ENCODE data around the gene CHST6. TPM values are rescaled to one million over a fixed set of nuclear protein-coding genes. Genes with fewer than 3 reads are reported as not detected.

The CHST6 gene
- total and polyA plus RNA-seq, 9 of the 15 experiments (the other 6 are each of a cell fraction or from before 2014, with no cell fraction given) = 0.01 to 0.05 (median 0.02) TPM; not detected in 6

DNA sequence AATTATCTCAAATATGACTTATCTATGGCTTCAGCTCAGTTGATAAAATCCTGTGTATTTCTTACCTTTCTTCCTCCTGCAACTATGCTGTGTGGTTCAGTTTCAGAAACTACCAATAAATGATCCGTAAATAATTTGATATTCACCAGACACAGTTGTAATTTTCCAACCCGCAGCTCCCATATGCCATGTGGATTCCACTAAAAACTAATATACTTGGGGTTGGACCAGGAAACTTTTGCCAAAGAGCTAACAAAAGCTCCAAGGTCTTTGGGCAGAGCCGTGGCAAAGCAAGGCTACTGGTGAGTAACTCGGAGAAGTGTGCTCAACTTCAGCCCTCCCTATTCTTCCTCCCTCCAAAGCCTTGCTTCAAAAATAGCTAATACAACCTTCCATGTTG, 2.3 kb upstream of the CHST6 start:
- no peaks in the 10 kb centered on the region for H3K9me1 ChIP-seq (ENCODE audit: control insufficient read depth, insufficient read depth, low read length)
- in situ Hi-C loops (cut with MboI) (no loop called here), intact Hi-C loops (cut with micrococcal nuclease) (no loop called here)
- no TSS peak for BruUV-seq (replicated peaks)
- H3K4me1 ChIP-seq (replicated peaks in 1 of 2; ENCODE audit: control insufficient read depth in 2 of 2, insufficient read depth in 2 of 2, low read length in 2 of 2) = peaks cover 0 to 13% of the 10 kb centered on the region in 2 experiments; a peak in 2 of 5 replicates
- WGBS (ENCODE audit: insufficient coverage, low coverage, missing lambda C conversion rate) = 4% methylated on average over 4 of the region's 4 CpGs
- POLR2A ChIA-PET = interaction anchor here (1.3 kb wide), 1 partner anchor 64 kb away, joined by 3 read pairs; the partner anchor contains the start of gene CFDP1
- CTCF ChIA-PET (ENCODE audit: low intra/inter-chr PET ratio) = no interaction called here
- ATAC-seq (no peak), DNase-seq (ENCODE audit: extremely low read depth in 1 of 4, low spot score in 3 of 4) (no peak), FAIRE-seq (no peak)
- H3K79me2 ChIP-seq (ENCODE audit: control insufficient read depth, insufficient read depth, low read length) = no peaks in the 10 kb centered on the region
- no peak overlapping the region for H3K9ac ChIP-seq (ENCODE audit: insufficient read depth in 1 of 2, low read depth in 2 of 2, low read length in 2 of 2)
- no peak overlapping the region for H3K4me2 ChIP-seq (ENCODE audit: insufficient read depth, low read length)
- H4K20me1 ChIP-seq (replicated peaks; ENCODE audit: control insufficient read depth, insufficient read depth, low read length) = no peaks in the 10 kb centered on the region
- H3K27ac ChIP-seq (ENCODE audit: extremely low read depth, low read depth, low read length) = no peak overlapping the region
- no peaks in the 10 kb centered on the region for H3K36me3 ChIP-seq (ENCODE audit: control insufficient read depth, insufficient read depth, low read length)
- H3K4me3 ChIP-seq = no peak overlapping the region
- TF ChIP-seq RBM17 (IDR thresholded peaks at IDR 0.05; ENCODE audit: borderline replicate concordance, low read depth, low read length) = no peak
- TF ChIP-seq VEZF1 (CRISPR knock-in tag; IDR thresholded peaks at IDR 0.05) = no peak
- TF ChIP-seq ZZZ3 (IDR thresholded peaks at IDR 0.05) = no peak
- H3K9me3 ChIP-seq (replicated peaks; ENCODE audit: control insufficient read depth, insufficient read depth, low read depth, low read length) = no peaks in the 10 kb centered on the region
- no peak overlapping the region for H2AFZ ChIP-seq (ENCODE audit: low read depth, low read length)
- peaks cover 14 to 33% of the 10 kb centered on the region in 2 experiments; a peak in 4 of 5 replicates for H3K27me3 ChIP-seq (ENCODE audit: control insufficient read depth in 2 of 2, insufficient read depth in 2 of 2, low read length in 2 of 2)

- no peaks in the 10 kb centered on the region for H3K79me2 ChIP-seq (ENCODE audit: control insufficient read depth, insufficient read depth, low read length)
- TF ChIP-seq HINFP (tag; conservative IDR thresholded peaks at IDR 0.05; ENCODE audit: low read depth) (no peak), STAG1 (CRISPR knock-in tag; IDR thresholded peaks at IDR 0.05; ENCODE audit: borderline replicate concordance) (no peak), NCOA1 (IDR thresholded peaks at IDR 0.05; ENCODE audit: low read depth) (no peak), DDX20 (tag; IDR thresholded peaks at IDR 0.05; ENCODE audit: low read depth) (no peak), MIER1 (IDR thresholded peaks at IDR 0.05; ENCODE audit: low read depth) (no peak), SNRNP70 (optimal IDR thresholded peaks at IDR 0.05; ENCODE audit: low read depth, low read length) (no peak)
- TF ChIP-seq, protein P1, sequence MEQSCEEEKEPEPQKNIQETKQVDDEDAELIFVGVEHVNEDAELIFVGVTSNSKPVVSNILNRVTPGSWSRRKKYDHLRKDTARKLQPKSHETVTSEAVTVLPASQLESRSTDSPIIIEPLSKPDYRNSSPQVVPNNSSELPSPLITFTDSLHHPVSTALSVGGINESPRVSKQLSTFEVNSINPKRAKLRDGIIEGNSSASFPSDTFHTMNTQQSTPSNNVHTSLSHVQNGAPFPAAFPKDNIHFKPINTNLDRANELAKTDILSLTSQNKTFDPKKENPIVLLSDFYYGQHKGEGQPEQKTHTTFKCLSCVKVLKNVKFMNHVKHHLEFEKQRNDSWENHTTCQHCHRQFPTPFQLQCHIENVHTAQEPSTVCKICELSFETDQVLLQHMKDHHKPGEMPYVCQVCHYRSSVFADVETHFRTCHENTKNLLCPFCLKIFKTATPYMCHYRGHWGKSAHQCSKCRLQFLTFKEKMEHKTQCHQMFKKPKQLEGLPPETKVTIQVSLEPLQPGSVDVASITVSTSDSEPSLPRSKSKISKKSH (CRISPR knock-in tag; IDR thresholded peaks at IDR 0.05) = no peak
- intact Hi-C loops (cut with micrococcal nuclease) (no loop called here), in situ Hi-C loops (cut with MboI) (no loop called here)
- no peak overlapping the region for H3K27ac ChIP-seq (ENCODE audit: extremely low read depth, low read depth, low read length)
- ATAC-seq (no peak), FAIRE-seq (no peak), DNase-seq (ENCODE audit: extremely low read depth in 1 of 4, low spot score in 3 of 4) (no peak)
- no TSS peak for BruUV-seq (replicated peaks)
- peaks cover 0 to 16% of the 10 kb centered on the region in 2 experiments; a peak in 2 of 5 replicates for H3K4me1 ChIP-seq (replicated peaks in 1 of 2; ENCODE audit: control insufficient read depth in 2 of 2, insufficient read depth in 2 of 2, low read length in 2 of 2)
- H3K9me3 ChIP-seq (replicated peaks; ENCODE audit: control insufficient read depth, insufficient read depth, low read depth, low read length) = no peaks in the 10 kb centered on the region
- no peaks in the 10 kb centered on the region for H3K36me3 ChIP-seq (ENCODE audit: control insufficient read depth, insufficient read depth, low read length)
- H3K4me3 ChIP-seq = no peak overlapping the region
- ChIA-PET CTCF (ENCODE audit: low intra/inter-chr PET ratio) (no interaction called here), POLR2A (no interaction called here)
- H3K9me1 ChIP-seq (ENCODE audit: control insufficient read depth, insufficient read depth, low read length) = no peaks in the 10 kb centered on the region
- WGBS (ENCODE audit: insufficient coverage, low coverage, missing lambda C conversion rate) = 32% methylated on average over 22 of the region's 26 CpGs
- H3K9ac ChIP-seq (ENCODE audit: insufficient read depth in 1 of 2, low read depth in 2 of 2, low read length in 2 of 2) = peak overlapping the region in 1 of 2 experiments; percentile 45; a peak in 2 of 4 replicates
- no peak overlapping the region for H2AFZ ChIP-seq (ENCODE audit: low read depth, low read length)
- no peaks in the 10 kb centered on the region for H4K20me1 ChIP-seq (replicated peaks; ENCODE audit: control insufficient read depth, insufficient read depth, low read length)
- no peak overlapping the region for H3K4me2 ChIP-seq (ENCODE audit: insufficient read depth, low read length)
- peaks cover 19 to 43% of the 10 kb centered on the region in 2 experiments for H3K27me3 ChIP-seq (ENCODE audit: control insufficient read depth in 2 of 2, insufficient read depth in 2 of 2, low read length in 2 of 2)
Measured at GRCh38 chr16:75494661-75495075, 573 bp downstream of the CHST6 start.

Measured in K562 (cell line).